Activated T-helper 1 cell treated with Interleukin-2 at 50 U/mL for 16 hours (primary cell): ENCODE measurements around the gene FAM120B.
"Not testable (repeated sequence)": the region's sequence is repeated elsewhere in the genome, so short reads cannot be mapped to it uniquely, and the experiment has no call there.

ENCODE experiments used
- DNase-seq: peaks from one replicate; pipeline ENCODE4 v3.0.0-alpha.2; 2020; ENCODE audit warnings: low read depth

The FAM120B gene

DNA sequence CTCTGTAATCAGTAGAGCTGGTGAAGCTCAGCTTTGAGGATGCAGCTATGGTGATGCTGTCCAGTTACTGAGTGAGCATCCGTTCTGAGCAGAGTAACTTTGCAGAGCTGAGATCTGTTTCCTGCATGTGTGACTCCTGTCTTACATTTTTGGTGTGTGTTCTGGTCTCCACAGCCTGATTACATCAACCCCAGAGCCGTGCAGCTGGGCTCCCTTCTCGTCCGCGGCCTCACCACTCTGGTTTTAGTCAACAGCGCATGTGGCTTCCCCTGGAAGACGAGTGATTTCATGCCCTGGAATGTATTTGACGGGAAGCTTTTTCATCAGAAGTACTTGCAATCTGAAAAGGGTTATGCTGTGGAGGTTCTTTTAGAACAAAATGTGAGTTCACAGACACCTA is 81.6 kb downstream of the FAM120B start:
- no peak for DNase-seq

- DNase-seq, result no peak
Observed at GRCh38 chr6:170393033-170393432, 86.5 kb downstream of the FAM120B start.

GRCh38 chr6:170393807-170394399 is 87.3 kb downstream of the FAM120B start:
- no peak for DNase-seq

- no peak for DNase-seq
Observed at GRCh38 chr6:170394980-170395379, 88.4 kb downstream of the FAM120B start.

GRCh38 chr6:170398743-170399369 is 92.3 kb downstream of the FAM120B start:
- DNase-seq, result not testable (repeated sequence)

DNA sequence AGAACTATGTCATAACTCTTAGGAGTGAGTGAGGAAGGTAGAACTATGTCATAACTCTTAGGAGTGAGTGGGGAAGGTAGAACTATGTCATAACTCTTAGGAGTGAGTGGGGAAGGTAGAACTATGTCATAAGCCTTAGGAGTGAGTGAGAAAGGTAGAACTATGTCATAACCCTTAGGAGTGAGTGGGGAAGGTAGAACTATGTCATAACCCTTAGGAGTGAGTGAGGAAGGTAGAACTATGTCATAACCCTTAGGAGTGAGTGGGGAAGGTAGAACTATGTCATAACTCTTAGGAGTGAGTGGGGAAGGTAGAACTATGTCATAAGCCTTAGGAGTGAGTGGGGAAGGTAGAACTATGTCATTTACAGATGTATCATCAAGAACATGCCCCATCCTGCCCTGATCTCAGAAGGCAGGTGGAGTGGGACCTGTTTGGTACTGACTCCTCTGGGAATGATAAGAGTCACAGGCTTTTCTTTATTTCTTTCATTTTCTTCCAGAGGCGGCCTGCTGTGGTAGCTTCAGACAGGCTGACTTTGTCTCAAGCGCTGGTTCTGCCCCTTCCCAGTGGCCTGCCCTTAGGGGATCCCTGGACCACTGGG is 93.5 kb downstream of the FAM120B start:
- not testable (repeated sequence) for DNase-seq

- no peak for DNase-seq
Observed at GRCh38 chr6:170402318-170403040, 95.9 kb downstream of the FAM120B start.

- no peak for DNase-seq
Observed at GRCh38 chr6:170403451-170403850, 96.9 kb downstream of the FAM120B start.

DNA sequence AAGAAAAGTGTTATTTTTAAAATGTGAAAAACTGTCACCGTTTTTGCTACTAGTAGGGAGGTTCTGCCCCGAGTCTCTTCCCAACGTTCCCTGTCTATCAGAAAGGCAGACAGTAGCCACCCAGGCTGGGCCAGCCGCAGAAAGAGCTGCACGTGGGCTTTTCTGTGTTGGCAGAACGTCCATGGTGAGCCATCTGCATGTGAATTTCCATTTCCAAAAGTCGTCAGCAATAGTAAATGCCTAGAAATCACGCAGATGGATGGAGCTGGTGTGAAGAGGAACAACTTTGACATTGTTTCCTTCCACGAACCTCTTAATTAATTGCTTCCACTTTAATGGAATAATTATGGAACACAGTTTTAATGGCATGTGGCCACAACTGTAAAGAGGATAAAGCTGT is 97.5 kb downstream of the FAM120B start:
- no peak for DNase-seq

DNA sequence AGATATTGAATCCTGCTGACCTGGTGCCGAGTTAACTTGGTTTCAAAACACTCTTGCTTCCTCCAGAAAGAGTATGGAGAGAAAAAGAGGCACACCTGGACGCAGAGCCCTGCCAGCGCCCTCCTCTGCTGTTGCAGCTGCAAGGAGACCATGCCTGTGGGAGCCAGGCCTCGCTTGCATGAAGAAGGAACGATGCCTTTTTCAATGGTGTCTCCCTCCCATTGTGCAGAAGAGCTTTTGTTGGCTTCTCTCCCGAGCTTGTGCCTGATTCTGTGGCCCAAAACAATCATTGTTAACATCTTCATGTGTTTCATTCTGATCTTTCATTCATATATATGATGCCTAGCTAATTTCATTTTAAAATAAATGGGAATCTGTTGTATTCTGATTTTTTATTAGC is 98.1 kb downstream of the FAM120B start:
- DNase-seq, result no peak

- DNase-seq, result no peak
Observed at GRCh38 chr6:170405311-170405975, 98.9 kb downstream of the FAM120B start.

DNA sequence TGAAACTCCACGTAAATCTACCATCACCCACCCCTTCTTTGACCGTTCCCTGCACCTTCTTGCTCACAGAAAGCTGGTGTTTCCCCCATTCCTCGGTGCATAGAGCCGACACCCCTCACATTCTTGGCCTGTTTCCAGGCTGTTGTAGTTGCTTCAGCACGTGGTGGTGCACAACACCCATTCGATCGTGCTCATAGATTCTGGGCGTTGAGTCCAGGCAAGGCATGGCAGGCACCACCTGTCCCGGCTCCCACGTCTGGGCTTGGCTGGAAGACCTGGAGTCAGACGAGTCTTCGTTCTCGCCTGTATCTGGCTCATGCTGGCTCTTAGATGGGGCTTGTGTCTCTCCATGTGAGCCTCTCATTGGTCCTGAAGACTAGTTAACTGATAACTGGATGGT is 100.6 kb downstream of the FAM120B start:
- DNase-seq, result no peak

GRCh38 chr6:170407932-170408331 is 101.4 kb downstream of the FAM120B start:
- no peak for DNase-seq

GRCh38 chr6:170409746-170410145 is 103.2 kb downstream of the FAM120B start:
- DNase-seq, result not testable (repeated sequence)

DNA sequence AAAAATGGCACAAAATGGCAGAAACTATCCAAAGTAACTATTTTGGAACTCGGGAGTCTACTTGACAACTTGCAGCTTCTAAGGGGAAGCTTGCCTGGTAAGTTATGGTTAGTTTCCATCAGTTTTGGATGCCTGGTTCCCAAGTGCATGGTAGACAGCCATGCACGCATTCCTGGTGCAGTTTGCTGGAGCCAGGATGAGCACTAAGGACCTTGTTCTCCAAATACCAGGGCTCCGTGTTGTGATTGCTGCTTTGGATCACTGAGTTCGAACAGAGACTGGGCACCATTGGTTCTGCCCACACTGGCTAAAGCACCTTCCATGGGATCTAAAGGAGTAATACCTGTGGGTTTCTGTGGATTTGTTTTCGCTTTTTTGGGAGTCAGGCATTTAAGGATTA is 103.7 kb downstream of the FAM120B start:
- DNase-seq, result no peak

DNA sequence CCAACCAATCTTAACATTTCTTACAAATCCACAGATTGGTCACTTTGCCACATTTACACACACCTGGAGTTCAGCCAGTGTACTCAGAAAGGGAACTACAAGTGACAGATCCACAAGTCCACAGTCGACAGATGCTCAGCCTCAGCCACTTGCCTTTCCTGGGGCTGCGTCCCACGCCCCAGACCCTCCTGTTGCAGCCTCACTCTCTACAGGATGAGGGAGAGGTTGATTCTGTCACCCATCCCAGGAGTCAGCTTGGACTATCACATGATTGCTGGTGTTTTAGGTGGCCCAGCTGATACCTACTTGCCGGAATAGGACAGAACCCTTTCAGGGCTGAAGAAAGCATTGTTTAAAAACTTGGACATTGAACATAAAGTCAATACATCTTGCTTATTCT is 108.8 kb downstream of the FAM120B start:
- DNase-seq, result no peak

DNA sequence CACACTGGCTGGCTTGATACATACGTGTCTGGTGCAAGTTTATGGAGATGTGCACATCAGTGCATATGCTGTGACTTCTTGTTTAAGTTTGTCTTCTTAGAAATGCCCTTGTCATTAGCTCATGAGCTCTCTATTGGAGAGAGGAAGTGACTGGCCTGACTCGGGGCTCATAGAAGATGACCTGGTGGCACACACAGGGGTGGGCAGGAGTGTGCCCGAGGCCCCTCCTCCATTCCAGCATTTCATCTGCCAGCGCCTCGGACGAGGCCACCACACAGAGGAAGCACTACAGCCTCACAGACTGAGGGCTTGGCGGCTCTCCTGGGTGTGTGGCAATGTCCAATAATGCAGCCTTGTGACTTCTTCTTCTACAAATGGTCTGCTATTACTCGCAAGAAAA is 109.7 kb downstream of the FAM120B start:
- no peak for DNase-seq

DNA sequence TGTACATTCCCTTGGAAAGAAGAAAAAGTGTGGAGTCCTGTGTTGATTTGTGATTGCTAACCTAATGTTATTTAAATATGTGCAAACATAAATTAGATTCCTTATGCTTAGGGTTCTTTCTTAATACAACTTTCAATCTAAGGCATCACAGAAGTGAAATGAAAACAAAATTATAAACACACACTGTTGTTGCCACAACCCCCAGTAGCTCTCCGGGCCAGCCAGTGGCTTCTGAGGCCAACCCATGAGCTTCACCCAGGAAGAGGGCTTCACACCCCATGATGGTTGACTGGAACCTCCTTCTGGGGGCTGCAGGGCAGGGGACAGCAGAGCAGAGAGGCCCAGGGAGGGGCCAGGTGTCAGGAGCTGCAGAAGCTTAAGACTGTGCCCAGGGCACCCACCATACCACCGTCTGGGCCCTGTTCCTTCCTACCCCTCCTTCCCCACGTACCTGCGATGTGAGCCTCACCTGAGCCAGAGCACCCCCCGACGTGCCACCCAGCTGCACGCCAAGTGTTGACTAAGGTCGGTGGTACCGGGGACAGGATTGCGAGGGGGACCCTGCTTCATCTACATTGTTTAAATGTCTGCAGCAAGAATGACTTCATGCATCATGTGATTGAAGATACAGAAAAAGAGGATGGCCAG is 110.5 kb downstream of the FAM120B start:
- DNase-seq, result no peak

DNA sequence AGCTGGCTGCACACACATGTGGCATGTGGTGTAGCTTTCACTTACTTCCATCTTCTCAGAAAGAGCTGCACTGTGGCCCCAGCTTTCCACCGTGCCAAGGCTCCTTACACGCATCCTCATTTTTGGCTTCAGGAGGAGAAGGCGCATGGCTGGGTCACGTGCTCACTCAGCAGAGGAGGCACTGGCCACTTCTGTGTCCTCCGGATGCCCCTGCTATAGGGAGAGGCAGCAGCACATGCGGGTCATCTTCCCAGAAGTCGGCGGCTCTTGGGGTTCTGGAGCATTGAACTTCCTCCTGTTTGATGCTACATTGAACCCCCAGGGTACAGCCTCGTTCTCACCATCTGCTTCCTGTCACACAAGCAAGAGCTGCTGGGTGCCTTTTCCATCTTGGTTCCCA is 111.3 kb downstream of the FAM120B start:
- no peak for DNase-seq

DNA sequence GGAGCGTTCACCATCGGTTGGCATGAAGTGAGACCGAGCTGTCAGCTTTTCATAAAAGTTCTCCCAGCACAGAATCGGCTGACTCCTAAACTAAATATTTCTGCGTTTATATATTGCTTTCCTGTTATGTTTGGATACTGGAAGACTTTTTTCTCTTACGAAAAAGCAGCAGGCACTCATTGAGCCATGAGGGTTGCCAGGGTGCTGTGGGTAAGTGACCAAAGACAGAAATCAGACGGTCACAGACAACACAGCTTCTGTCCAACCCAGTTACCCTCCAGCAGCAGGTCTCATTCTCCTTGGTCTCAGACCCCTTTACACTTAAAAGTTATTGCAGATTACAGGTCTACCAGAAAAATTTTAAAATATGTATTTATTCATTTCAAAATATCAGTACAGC is 113.7 kb downstream of the FAM120B start:
- no peak for DNase-seq

GRCh38 chr6:170420791-170421776 is 114.5 kb downstream of the FAM120B start:
- DNase-seq, result no peak
